ENCODE data around the gene AGAP1. TPM values are rescaled to one million over a fixed set of nuclear protein-coding genes. Genes with fewer than 3 reads are reported as not detected.
A peak's percentile ranks its signal among the peaks of the same experiment; 100 is the strongest.

The AGAP1 gene
- total RNA-seq, 1 experiment from 2014 or later: 25.8 TPM

DNA sequence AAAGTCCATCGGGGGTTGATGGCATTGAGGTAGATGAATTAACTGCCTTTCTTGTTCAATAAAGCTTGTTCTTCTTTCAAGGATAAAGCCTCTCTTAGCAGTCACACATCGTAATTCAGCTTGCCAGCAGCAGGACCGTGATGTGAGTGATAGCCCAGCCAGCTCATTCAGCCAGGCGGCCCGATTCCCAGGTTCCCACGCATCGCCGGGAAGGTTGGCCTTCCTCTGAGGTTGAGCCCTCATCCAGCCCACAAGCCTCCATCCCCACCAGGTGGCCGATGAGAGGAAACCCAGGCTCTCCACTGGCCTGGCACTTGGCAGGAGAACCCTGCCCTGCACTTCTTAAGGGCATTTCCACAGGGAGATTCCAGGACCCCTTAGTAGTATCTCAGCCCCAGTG is 4.7 kb downstream of the AGAP1 start:
- H3K9me3 ChIP-seq (ENCODE audit: control insufficient read depth, low read depth, low read length): no peaks in the 10 kb centered on the region
- peaks cover 19% of the 10 kb centered on the region; the same call in 1 of the 2 replicates for H3K4me1 ChIP-seq (ENCODE audit: insufficient read depth, low read length)
- no peak overlapping the region for H4K91ac ChIP-seq (ENCODE audit: insufficient read length, low read depth, low read length)
- no peak overlapping the region for H2BK12ac ChIP-seq (ENCODE audit: insufficient read length, low read depth, low read length)
- no peak overlapping the region for H2BK5ac ChIP-seq (ENCODE audit: insufficient read length, low read length)
- H3K14ac ChIP-seq (ENCODE audit: insufficient read depth, low read length): no peak overlapping the region
- H2AK5ac ChIP-seq (ENCODE audit: insufficient read length, low read length): no peak overlapping the region
- no CpG with 5 or more reads among the region's 9 CpGs for whole genome bisulfite sequencing (ENCODE audit: extremely low coverage, insufficient read length, low lambda C conversion rate)
- no peak overlapping the region for H2BK15ac ChIP-seq (ENCODE audit: low read depth, low read length)
- Mint-ChIP-seq H3K27me3 (ENCODE audit: low read depth) (peaks cover 12% of the 10 kb centered on the region), H3K4me3 (no peak overlapping the region), H3K36me3 (ENCODE audit: insufficient read depth in 1 of 3, low read depth in 3 of 3) (no peaks in the 10 kb centered on the region; a peak in 1 of 7 replicates), H3K4me1 (peaks cover 73 to 78% of the 10 kb centered on the region in 2 experiments), H3K9me3 (no peaks in the 10 kb centered on the region; a peak in 1 of 5 replicates), H3K27ac (0 out of 7 replicates have a peak overlapping the region, but pooled peaks of 1 of the 3 experiments have one; percentile 36)
- H3K4ac ChIP-seq (ENCODE audit: low read depth, low read length): no peak overlapping the region
- no peak overlapping the region for H3K27ac ChIP-seq (ENCODE audit: insufficient read length, low read depth, low read length)
- no peak overlapping the region for H4K8ac ChIP-seq (replicated peaks; ENCODE audit: insufficient read length, low read depth, low read length)
- H3T11ph ChIP-seq (ENCODE audit: low read length): no peak overlapping the region
- H2BK20ac ChIP-seq (ENCODE audit: low read depth, low read length, poor library complexity, severe bottlenecking): no peak overlapping the region
- H3K9ac ChIP-seq (ENCODE audit: extremely low read depth, insufficient read length, low read length): no peak overlapping the region
- H3K23me2 ChIP-seq (ENCODE audit: insufficient read length, low read depth, low read length, poor library complexity, severe bottlenecking): peaks cover 17% of the 10 kb centered on the region
- H3K23ac ChIP-seq (ENCODE audit: insufficient read length, low read depth, low read length): no peak overlapping the region
- no peak overlapping the region for H3K4me2 ChIP-seq (ENCODE audit: insufficient read depth, insufficient read length, low read length)
- TF ChIP-seq, protein P1, sequence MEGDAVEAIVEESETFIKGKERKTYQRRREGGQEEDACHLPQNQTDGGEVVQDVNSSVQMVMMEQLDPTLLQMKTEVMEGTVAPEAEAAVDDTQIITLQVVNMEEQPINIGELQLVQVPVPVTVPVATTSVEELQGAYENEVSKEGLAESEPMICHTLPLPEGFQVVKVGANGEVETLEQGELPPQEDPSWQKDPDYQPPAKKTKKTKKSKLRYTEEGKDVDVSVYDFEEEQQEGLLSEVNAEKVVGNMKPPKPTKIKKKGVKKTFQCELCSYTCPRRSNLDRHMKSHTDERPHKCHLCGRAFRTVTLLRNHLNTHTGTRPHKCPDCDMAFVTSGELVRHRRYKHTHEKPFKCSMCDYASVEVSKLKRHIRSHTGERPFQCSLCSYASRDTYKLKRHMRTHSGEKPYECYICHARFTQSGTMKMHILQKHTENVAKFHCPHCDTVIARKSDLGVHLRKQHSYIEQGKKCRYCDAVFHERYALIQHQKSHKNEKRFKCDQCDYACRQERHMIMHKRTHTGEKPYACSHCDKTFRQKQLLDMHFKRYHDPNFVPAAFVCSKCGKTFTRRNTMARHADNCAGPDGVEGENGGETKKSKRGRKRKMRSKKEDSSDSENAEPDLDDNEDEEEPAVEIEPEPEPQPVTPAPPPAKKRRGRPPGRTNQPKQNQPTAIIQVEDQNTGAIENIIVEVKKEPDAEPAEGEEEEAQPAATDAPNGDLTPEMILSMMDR (conservative IDR thresholded peaks at IDR 0.05): peak; percentile 44; the same call in 2 of the 3 replicates
- no peaks in the 10 kb centered on the region for H3K27me3 ChIP-seq (ENCODE audit: insufficient read depth, low read length)
- H3K79me2 ChIP-seq (ENCODE audit: insufficient read depth, low read length): peaks cover 17% of the 10 kb centered on the region; the same call in 1 of the 2 replicates
- no peak overlapping the region for H3K18ac ChIP-seq (ENCODE audit: insufficient read length, low read depth, low read length)
- H3K79me1 ChIP-seq (ENCODE audit: insufficient read depth, low read depth, low read length, poor library complexity, severe bottlenecking): no peaks in the 10 kb centered on the region
- DNase-seq: peak; percentile 58
- no peak overlapping the region for H2AFZ ChIP-seq (ENCODE audit: low read length)
- H4K20me1 ChIP-seq (ENCODE audit: control insufficient read depth, insufficient read depth, insufficient read length): peaks cover 5% of the 10 kb centered on the region
- H2BK120ac ChIP-seq (ENCODE audit: low read depth, low read length, poor library complexity, severe bottlenecking): no peak overlapping the region
- H3K56ac ChIP-seq (ENCODE audit: insufficient read length, low read depth, low read length): no peak overlapping the region
- no peak overlapping the region for H4K5ac ChIP-seq (ENCODE audit: insufficient read length, low read depth, low read length)

Measured in H9 (cell line).